Uterus (tissue), 4 donors: ENCODE data around the gene MIF4GD. TPM values are rescaled to one million over a fixed set of nuclear protein-coding genes. Genes with fewer than 3 reads are reported as not detected.

Experiments used
- DNase-seq, 2 donors: peaks; one replicate each; pipeline ENCODE4 v3.0.0-alpha.2; 2019 to 2020
- H3K27ac ChIP-seq, 2 donors: fragments of 200-600 bp; sonication (generic); 1 replicate in 1 of 2; 2 replicates in 1 of 2; pipeline ENCODE4 v1.5.1; 2016 to 2018
- H3K27me3 ChIP-seq, 2 donors: fragments of 200-600 bp; sonication (generic); one replicate each; pipeline ENCODE4 v1.5.1; 2018 to 2019; ENCODE audit warnings: control low read depth in 1 of 2
- H3K36me3 ChIP-seq, 2 donors: fragments of 200-600 bp; sonication (generic); one replicate each; pipeline ENCODE4 v1.5.1; 2019; ENCODE audit warnings: control low read depth in 1 of 2
- H3K4me1 ChIP-seq, 2 donors: fragments of 200-600 bp; sonication (generic); one replicate each; pipeline ENCODE4 v1.5.1; 2018 to 2019; ENCODE audit warnings: control low read depth in 1 of 2
- H3K4me3 ChIP-seq, 2 donors: fragments of 200-600 bp; sonication (generic); 1 replicate in 1 of 2; 2 replicates in 1 of 2; pipeline ENCODE4 v1.5.1; 2018 to 2019; ENCODE audit warnings: mild to moderate bottlenecking in 1 of 2
- H3K9me3 ChIP-seq, 2 donors: fragments of 200-600 bp; sonication (generic); one replicate each; pipeline ENCODE4 v1.5.1; 2019; ENCODE audit warnings: control low read depth in 1 of 2
- CTCF ChIP-seq, 4 experiments: fragments of 200-600 bp in 2 of 4; fragments of 450-650 bp in 2 of 4; sonication (generic) in 2 of 4; IDR thresholded peaks; one replicate each; pipeline ENCODE4 v1.5.1; 2016 to 2019; ENCODE audit warnings: antibody characterized with exemption in 4 of 4, mild to moderate bottlenecking in 2 of 4, moderate library complexity in 1 of 4
- POLR2A ChIP-seq, 2 donors: fragments of 450-650 bp; IDR thresholded peaks; one replicate each; pipeline ENCODE4 v1.6.1; 2016; ENCODE audit warnings: antibody characterized with exemption in 2 of 2, mild to moderate bottlenecking in 1 of 2, moderate library complexity in 1 of 2
- intact Hi-C: fragments of 100-400 bp; cut with DNase I; formaldehyde crosslinking; loops from one replicate; pipeline ENCODE4 v1.15.1; 2023; ENCODE audit warnings: low total_unique reads
- total RNA-seq, 4 donors: library from RNA; depleted of rRNA in 3 of 4; stranded (reverse); fragments of >200 nt in 3 of 4; gene quantifications; one replicate each; pipeline versions ENCODE4 v1.1.0 to v1.2.4, GENCODE V29; 2014 to 2023
- donor health status: DM: yes; HTN: yes; CAD: no.

The MIF4GD gene
- total RNA-seq, 4 donors from 2014 or later: 11.7 to 45.3 (median 25.8) TPM

- peak overlapping the region; percentile 52 to 96 for H3K4me3 ChIP-seq
- peak overlapping the region; percentile 79 to 94 for H3K27ac ChIP-seq
- peaks cover 0 to 11% of the 10 kb centered on the region in 2 donors for H3K4me1 ChIP-seq
- DNase-seq: peak in 1 of 2 donors; percentile 31
- H3K27me3 ChIP-seq: no peaks in the 10 kb centered on the region
- intact Hi-C loops: no loop called here
- H3K36me3 ChIP-seq: no peaks in the 10 kb centered on the region
- TF ChIP-seq POLR2A (IDR thresholded peaks at IDR 0.05): no peak
- no peak for TF ChIP-seq CTCF (IDR thresholded peaks at IDR 0.05)
- H3K9me3 ChIP-seq: no peaks in the 10 kb centered on the region
Observed at GRCh38 chr17:75271955-75272847, 1.2 kb upstream of the MIF4GD start.

GRCh38 chr17:75271233-75271954 is 363 bp upstream of the MIF4GD start:
- H3K27ac ChIP-seq: peak overlapping the region; percentile 79 to 94
- H3K4me3 ChIP-seq: peak overlapping the region; percentile 52 to 96
- intact Hi-C loops: no loop called here
- no peaks in the 10 kb centered on the region for H3K36me3 ChIP-seq
- TF ChIP-seq POLR2A (IDR thresholded peaks at IDR 0.05) (peak in 1 of 2 donors; percentile 42), CTCF (IDR thresholded peaks at IDR 0.05) (peak; percentile 34 to 99 (median 94))
- peak; percentile 62 to 81 for DNase-seq
- peaks cover 0 to 11% of the 10 kb centered on the region in 2 donors for H3K4me1 ChIP-seq
- no peaks in the 10 kb centered on the region for H3K27me3 ChIP-seq
- H3K9me3 ChIP-seq: no peaks in the 10 kb centered on the region

GRCh38 chr17:75270218-75270965 is 639 bp downstream of the MIF4GD start:
- Histone ChIP-seq H3K9me3 (no peaks in the 10 kb centered on the region), H3K4me3 (peak overlapping the region; percentile 86 to 96), H3K4me1 (peaks cover 0 to 11% of the 10 kb centered on the region in 2 donors), H3K27ac (peak overlapping the region; percentile 94 to 98), H3K36me3 (no peaks in the 10 kb centered on the region), H3K27me3 (no peaks in the 10 kb centered on the region)
- peak; percentile 60 to 65 for DNase-seq
- TF ChIP-seq CTCF (IDR thresholded peaks at IDR 0.05) (peak in 3 of 4 experiments; percentile 15 to 36 (median 22)), POLR2A (IDR thresholded peaks at IDR 0.05) (no peak)
- intact Hi-C loops: no loop called here

GRCh38 chr17:75269844-75270217 is 1.2 kb downstream of the MIF4GD start:
- intact Hi-C loops: no loop called here
- Histone ChIP-seq H3K4me3 (peak overlapping the region; percentile 86 to 96), H3K27ac (peak overlapping the region; percentile 94 to 98)

More at GRCh38 chr17:75269844-75270217, 1.2 kb downstream of the MIF4GD start:
- H3K9me3 ChIP-seq: no peaks in the 10 kb centered on the region
- no peaks in the 10 kb centered on the region for H3K27me3 ChIP-seq
- H3K4me1 ChIP-seq: peaks cover 0 to 11% of the 10 kb centered on the region in 2 donors
- no peak for TF ChIP-seq POLR2A (IDR thresholded peaks at IDR 0.05)
- no peak for TF ChIP-seq CTCF (IDR thresholded peaks at IDR 0.05)
- DNase-seq: no peak
- H3K36me3 ChIP-seq: no peaks in the 10 kb centered on the region
